ES-I3 (cell line): Measurements from ENCODE around the gene IRX3.
"Not testable (repeated sequence)": the region's sequence is repeated elsewhere in the genome, so short reads cannot be mapped to it uniquely, and the experiment has no call there.

ENCODE experiments used
- H3K36me3 ChIP-seq: 2 replicates; pipeline ENCODE4 v1.6.1; 2013; ENCODE audit warnings: mild to moderate bottlenecking, low read length, control low read depth, moderate library complexity; ENCODE audit not compliant: insufficient read depth
- H3K4me1 ChIP-seq: 2 replicates; pipeline ENCODE4 v1.6.1; 2013; ENCODE audit warnings: mild to moderate bottlenecking, control low read depth, low read length; ENCODE audit not compliant: insufficient read depth
- H3K9ac ChIP-seq: 2 replicates; pipeline ENCODE4 v1.6.1; 2013; ENCODE audit warnings: low read depth, mild to moderate bottlenecking, low read length, moderate library complexity
- H3K9me3 ChIP-seq: 2 replicates; pipeline ENCODE4 v1.6.1; 2013; ENCODE audit warnings: mild to moderate bottlenecking, low read length, moderate library complexity; ENCODE audit not compliant: control insufficient read depth, insufficient read depth

The IRX3 gene

DNA sequence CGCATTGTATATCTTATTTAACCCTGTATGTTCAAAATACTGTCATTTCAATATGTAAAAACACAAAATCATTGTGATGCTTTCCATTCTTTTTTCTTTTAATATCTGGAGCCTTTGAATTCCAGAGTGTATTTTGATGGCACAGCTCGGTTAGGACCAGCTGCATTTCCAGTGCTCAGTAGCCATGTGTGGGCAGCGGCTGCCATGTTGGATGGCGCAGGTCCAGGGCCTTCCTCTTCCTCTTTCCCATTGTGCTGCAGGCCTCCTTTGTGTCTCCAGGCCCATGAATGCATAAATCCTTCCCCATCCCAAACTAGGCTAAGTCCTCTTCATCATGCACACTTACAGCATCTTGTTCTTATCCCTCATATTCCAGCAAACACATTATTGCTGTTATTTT is 13.0 kb downstream of the IRX3 start:
- H3K9ac ChIP-seq: no peak overlapping the region
- no peaks in the 10 kb centered on the region; the same call in 1 of the 2 replicates for H3K4me1 ChIP-seq
- H3K36me3 ChIP-seq: no peaks in the 10 kb centered on the region
- H3K9me3 ChIP-seq: no peaks in the 10 kb centered on the region

- no peaks in the 10 kb centered on the region for H3K9me3 ChIP-seq
- no peaks in the 10 kb centered on the region for H3K36me3 ChIP-seq
- no peaks in the 10 kb centered on the region for H3K4me1 ChIP-seq
- H3K9ac ChIP-seq: no peak overlapping the region
These were observed 15.9 kb downstream of the IRX3 start for GRCh38 chr16:54270711-54271110.

DNA sequence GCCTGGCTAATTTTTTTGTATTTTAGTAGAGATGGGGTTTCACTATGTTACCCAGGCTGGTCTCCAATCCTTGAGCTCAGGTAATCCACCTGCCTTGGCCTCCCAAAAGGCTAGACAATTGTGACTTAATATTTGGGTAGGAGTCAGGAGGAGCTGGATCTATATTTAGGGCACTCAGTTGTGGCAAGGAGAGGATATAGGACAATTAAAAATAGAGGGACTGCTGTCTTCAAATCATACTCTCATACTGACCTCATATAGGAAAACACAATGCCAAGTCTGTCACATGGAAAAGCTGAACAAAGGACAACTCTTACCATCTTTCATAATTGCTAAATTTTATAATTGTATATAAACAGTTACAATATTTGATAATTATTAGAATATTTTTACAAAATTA is 17.1 kb downstream of the IRX3 start:
- Histone ChIP-seq H3K9me3 (no peaks in the 10 kb centered on the region), H3K9ac (no peak overlapping the region), H3K4me1 (no peaks in the 10 kb centered on the region), H3K36me3 (no peaks in the 10 kb centered on the region)

GRCh38 chr16:54268766-54269165 is 17.8 kb downstream of the IRX3 start:
- no peaks in the 10 kb centered on the region for H3K4me1 ChIP-seq
- H3K36me3 ChIP-seq: no peaks in the 10 kb centered on the region
- H3K9me3 ChIP-seq: no peaks in the 10 kb centered on the region
- H3K9ac ChIP-seq: no peak overlapping the region

DNA sequence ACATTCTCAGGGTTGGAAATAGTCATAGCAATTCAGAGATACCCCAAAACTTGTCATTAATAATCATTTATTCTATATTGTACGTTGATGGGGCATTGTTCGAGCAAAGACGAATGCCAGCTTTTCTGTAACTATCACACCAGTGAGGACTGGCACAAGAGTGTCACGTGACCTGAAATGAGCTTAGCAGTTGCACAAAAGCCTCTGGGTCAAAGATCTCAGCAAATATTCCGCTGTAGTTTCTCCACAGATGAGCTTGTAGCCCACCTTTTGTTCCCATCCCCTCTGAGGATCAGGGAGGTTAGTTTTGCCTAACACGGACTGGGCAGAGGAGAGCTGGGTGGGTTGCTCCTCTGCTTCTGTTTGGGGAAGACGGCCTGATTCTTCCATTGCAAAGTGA is 18.2 kb downstream of the IRX3 start:
- H3K36me3 ChIP-seq: no peaks in the 10 kb centered on the region
- no peaks in the 10 kb centered on the region for H3K4me1 ChIP-seq
- no peaks in the 10 kb centered on the region for H3K9me3 ChIP-seq
- H3K9ac ChIP-seq: no peak overlapping the region

GRCh38 chr16:54266363-54266955 is 20.1 kb downstream of the IRX3 start:
- Histone ChIP-seq H3K36me3 (no peaks in the 10 kb centered on the region), H3K9ac (no peak overlapping the region), H3K4me1 (no peaks in the 10 kb centered on the region), H3K9me3 (no peaks in the 10 kb centered on the region)

DNA sequence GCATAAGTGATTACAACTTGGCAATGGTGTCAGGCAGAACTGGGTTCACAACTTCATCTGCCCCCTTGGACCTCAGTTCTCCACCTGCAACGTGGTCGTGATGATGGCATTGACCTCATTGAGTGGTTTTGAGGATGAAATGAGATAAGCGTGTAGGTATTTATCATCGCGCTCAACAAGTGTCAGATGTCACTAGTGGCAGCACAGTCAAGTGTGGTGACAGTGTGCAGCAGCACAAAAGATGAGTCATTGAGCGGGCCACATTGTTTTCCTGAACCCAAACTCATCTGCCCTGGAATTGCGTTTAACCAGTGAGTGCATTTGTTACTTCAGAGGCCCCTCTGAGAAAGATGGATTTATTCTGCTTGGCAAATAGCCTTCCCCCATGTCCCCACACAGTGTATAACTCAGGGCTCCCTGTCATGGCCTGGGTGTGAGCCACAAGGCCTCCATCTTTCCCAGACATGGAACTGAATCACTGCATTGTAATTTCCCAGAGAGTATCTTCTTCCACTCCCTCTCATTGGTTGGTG is 20.9 kb downstream of the IRX3 start:
- H3K9ac ChIP-seq: no peak overlapping the region
- no peaks in the 10 kb centered on the region for H3K9me3 ChIP-seq
- H3K4me1 ChIP-seq: no peaks in the 10 kb centered on the region
- no peaks in the 10 kb centered on the region for H3K36me3 ChIP-seq

- Histone ChIP-seq H3K9ac (no peak overlapping the region), H3K4me1 (no peaks in the 10 kb centered on the region), H3K36me3 (no peaks in the 10 kb centered on the region), H3K9me3 (no peaks in the 10 kb centered on the region)
These were observed 33.5 kb downstream of the IRX3 start for GRCh38 chr16:54253118-54253517.

DNA sequence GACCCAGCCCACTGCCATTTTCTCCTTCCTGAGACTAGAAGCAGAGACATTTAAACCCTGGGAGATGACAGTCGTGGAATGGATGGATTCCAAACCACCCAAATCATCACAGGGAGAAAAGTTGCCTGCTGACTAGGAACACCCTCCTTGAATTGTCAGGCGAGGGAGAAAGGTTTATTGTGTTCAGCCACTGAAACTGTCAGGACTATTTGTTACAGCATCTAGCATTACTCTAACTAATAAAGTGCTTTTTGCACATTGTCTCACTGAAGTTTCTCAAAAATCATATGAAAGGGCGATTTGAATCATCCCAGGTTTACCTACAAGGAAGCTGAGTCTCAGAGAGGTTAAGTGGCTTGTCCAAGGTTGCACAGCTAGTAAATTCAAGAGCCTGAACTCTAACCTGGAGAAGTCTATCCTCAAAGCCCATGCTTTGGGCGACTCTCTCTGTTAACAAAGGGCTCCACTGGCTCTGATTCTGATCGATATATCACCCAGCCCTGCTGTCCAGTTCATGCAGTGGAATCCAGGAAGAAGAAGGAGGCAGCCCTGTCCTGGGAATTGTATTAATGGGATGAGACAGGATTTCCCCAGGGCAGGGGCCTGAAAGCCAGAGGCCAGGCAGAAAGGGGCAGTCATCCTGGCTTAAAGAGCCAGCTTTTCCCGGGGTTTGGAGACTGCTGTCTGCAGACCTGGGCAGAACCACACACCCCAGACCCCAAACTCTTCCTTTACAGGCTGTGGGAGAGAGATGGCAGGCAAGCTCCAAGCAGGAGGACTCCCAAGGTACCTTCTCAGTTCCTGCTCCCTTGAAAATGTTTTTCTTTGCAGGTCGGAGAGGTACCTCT is 37.5 kb downstream of the IRX3 start:
- Histone ChIP-seq H3K9ac (no peak overlapping the region), H3K36me3 (no peaks in the 10 kb centered on the region), H3K9me3 (no peaks in the 10 kb centered on the region), H3K4me1 (no peaks in the 10 kb centered on the region)

DNA sequence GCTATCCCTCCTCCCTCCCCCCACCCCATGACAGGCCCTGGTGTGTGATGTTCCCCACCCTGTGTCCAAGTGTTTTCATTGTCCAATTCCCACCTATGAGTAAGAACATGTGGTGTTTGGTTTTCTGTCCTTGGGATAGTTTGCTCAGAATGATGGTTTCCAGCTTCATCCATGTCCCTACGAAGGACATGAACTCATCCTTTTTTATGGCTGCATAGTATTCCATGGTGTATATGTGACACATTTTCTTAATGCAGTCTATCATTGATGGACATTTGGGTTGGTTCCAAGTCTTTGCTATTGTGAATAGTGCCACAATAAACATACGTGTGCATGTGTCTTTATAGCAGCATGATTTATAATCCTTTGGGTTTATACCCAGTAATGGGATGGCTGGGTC is 38.9 kb downstream of the IRX3 start:
- not testable (repeated sequence) for H3K4me1 ChIP-seq, H3K9me3 ChIP-seq, H3K36me3 ChIP-seq, H3K9ac ChIP-seq

DNA sequence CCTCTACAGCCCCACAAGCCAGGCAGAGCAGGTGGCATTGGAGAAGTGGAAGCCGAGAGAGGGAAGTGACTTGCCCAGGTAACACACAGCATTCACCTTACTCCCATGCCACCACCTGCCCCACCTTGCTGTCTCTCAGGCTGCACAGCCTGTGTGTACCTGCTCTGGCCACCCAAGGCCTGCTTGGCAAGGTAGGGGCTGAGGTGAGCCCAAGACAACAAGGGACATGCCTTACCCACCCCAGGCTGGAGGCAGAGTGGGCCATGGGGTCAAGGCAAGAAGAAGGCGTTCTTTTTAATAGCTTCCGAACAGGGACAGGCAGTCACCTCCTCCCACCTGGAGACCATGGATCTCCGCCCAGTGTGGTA is 40.1 kb downstream of the IRX3 start:
- no peaks in the 10 kb centered on the region for H3K36me3 ChIP-seq
- H3K9ac ChIP-seq: no peak overlapping the region
- H3K4me1 ChIP-seq: no peaks in the 10 kb centered on the region
- H3K9me3 ChIP-seq: no peaks in the 10 kb centered on the region

DNA sequence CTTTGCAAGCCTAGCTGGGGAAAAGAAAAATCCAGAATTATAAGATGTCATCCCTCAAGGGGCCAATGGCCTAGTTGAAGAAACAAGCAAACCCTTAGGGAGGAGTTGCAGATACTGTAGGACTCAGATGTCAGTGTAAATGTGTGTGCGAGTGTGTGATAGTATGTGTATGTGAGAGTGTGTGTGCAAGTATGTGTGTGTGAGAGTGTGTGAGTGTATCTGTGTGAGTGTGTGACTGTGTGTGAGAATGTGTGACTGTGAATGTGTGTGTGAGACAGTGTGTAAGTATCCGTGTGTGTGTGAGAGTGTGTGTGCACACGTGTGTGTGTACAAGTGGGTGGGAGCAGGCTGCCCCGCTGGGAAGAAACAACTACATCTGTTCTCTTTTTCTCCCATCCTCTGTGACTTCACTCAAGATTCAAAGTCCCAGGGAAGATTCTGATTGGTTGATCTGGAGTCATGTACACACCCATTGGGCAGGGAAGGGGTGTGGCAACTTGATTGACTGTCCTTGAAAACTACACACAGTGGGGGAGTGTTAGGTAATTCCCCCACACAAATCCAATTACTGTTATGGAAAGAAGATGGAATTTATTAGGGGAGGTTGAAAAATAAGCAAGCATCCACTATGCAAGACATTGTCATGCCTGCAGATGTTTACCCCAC is 40.7 kb downstream of the IRX3 start:
- Histone ChIP-seq H3K36me3 (no peaks in the 10 kb centered on the region), H3K9me3 (no peaks in the 10 kb centered on the region), H3K4me1 (no peaks in the 10 kb centered on the region), H3K9ac (no peak overlapping the region)

GRCh38 chr16:54244061-54244886 is 42.3 kb downstream of the IRX3 start:
- Histone ChIP-seq H3K9ac (no peak overlapping the region), H3K9me3 (no peaks in the 10 kb centered on the region), H3K4me1 (no peaks in the 10 kb centered on the region), H3K36me3 (no peaks in the 10 kb centered on the region)

DNA sequence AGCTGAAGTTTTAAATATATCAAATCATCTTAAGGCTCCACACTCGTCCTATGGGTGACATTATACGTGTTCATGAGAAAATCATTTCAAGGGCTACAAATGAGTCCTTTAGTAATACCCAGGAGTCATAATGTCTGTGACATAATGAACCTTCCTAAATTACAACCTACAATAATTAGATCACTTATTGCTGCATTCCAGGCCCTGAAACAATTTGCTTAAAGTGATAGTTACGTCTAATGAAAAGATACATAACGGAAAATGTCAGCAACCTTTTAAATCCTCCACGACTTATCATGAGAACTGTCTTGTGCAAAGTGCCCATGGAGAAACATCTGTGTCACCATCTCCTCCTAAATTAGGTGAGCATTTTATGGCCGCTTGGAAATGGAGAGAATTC is 43.4 kb downstream of the IRX3 start:
- no peaks in the 10 kb centered on the region for H3K36me3 ChIP-seq
- no peaks in the 10 kb centered on the region for H3K9me3 ChIP-seq
- H3K4me1 ChIP-seq: no peaks in the 10 kb centered on the region
- H3K9ac ChIP-seq: no peak overlapping the region
